ENCODE data around the gene FUT2. TPM values are rescaled to one million over a fixed set of nuclear protein-coding genes. Genes with fewer than 3 reads are reported as not detected.

The FUT2 gene
- total and polyA plus RNA-seq, 10 of the 15 experiments (the other 5 are each of a cell fraction or from before 2014, with no cell fraction given), result 0.02 to 0.13 (median 0.07) TPM; not detected in 7

GRCh38 chr19:48740164-48740972, 44.6 kb downstream of the FUT2 start, which contains the start of gene RASIP1 (continued):
- no peak for TF ChIP-seq CUX1 (IDR thresholded peaks at IDR 0.05; ENCODE audit: insufficient replicate concordance, low read depth, low read length)
- TF ChIP-seq SRF (IDR thresholded peaks at IDR 0.05; ENCODE audit: low read depth in 2 of 2, low read length in 2 of 2), result no peak
- no peak for TF ChIP-seq HSF1 (IDR thresholded peaks at IDR 0.05; ENCODE audit: low read depth, low read length)

Measured in GM12878 (cell line).